GM18870 (cell line): ENCODE results near the gene PDE10A.

ENCODE experiments used
- ATAC-seq: cut with Tn5 transposase; IDR thresholded peaks from one replicate; pipeline ENCODE4 v1.9.1; 2021; ENCODE audit warnings: moderate library complexity; ENCODE audit not compliant: unreplicated experiment

PDE10A gene

GRCh38 chr6:165678904-165679303 is 15.9 kb upstream of the PDE10A start:
- ATAC-seq, result no peak

GRCh38 chr6:165678429-165678828 is 15.4 kb upstream of the PDE10A start:
- ATAC-seq, result no peak

GRCh38 chr6:165677091-165677490 is 14.1 kb upstream of the PDE10A start:
- no peak for ATAC-seq

GRCh38 chr6:165676435-165677068 is 13.5 kb upstream of the PDE10A start:
- no peak for ATAC-seq

DNA sequence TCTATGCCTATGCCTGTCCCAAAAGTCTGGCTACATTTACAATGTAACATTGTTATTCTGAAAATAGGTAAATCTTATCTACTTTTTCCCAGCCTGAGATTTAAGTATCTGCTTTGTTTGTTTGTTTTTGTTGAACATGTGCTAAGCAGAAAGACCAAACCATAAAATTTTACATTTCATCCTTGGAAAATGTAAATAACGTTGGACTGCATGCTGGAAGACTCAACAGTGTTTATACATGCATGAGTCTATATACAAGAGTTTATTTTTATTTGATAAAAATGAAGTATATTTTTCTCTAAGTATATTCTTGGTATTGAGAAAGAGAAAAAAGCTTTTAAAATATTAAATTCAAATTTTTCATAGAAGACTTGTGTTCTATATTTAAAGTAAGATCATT is 12.1 kb upstream of the PDE10A start:
- ATAC-seq, result no peak

DNA sequence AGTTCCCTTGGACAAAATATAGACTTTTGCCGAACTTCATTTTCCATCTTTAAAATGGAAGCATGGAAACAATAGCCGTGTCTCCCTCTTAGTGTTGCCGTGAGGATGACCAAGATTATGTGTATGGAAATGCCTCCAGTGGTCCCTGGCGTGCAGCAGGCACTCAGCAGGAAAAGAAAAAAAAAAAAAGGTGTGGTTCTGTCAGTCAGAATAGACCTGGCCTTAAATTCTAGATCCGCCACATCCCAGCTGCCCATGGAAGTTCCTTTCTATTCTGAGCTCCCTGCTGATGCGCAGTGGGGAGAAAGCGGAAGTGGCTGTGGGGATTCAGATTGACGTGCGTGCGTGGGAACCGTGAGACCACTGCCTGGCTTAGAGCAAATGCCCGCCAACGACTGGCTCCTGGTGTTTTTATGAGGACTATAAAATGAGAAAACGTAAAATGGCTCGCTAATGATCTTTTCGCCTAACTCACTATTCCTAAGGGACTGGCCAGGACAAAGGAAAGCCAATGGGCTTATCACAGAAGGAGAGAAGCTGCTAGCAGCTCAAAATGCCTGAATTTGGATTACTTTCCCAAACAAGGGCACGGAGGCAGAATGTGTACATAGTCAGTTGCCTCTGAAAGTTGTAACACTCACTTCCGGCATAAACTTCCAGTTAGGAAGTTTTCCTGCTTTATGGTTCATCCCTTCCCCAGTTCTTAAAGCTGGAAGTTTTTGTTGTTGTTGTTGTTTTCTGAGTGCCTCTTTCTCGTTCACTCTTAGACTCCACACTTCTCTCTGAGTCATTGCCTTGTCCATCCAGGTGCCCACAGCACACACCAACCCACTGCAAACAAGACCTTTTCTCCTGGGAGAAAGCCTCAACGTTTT is 11.4 kb upstream of the PDE10A start:
- ATAC-seq, result no peak

- no peak for ATAC-seq
Measured at GRCh38 chr6:165671222-165671768, 8.3 kb upstream of the PDE10A start.

DNA sequence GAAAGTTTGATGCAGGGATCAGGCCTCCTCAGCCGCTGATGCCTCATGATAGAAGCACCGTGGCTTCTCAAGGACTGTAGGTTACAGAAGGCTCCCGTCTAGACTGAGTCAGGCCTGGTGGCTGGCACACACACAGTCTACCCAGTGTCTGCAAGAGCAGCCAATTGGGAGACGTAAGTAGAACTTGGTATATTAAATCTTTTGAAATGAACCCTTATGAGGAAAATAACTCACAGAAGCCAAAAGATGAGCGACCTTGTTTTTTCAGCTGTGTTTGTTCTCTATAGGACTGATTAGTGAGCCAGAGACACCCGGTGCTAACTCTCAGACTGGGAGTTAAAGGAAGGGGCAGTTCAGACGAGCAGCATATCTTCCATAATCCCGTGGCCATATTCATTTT is 5.9 kb upstream of the PDE10A start:
- ATAC-seq, result no peak

DNA sequence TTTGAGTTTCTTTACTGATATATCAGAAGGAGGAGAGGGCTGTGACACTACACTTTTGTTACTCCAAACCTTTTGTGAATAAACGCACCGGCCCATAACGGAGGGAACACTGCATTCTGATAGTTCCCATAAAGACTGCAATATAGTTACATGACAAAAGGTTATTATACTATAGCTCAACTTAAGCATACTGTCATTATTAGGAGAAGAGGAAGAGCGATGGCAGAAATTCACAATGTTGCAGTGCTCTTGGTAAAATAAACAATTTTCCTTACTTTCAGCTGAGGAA is 2.3 kb upstream of the PDE10A start:
- no peak for ATAC-seq

DNA sequence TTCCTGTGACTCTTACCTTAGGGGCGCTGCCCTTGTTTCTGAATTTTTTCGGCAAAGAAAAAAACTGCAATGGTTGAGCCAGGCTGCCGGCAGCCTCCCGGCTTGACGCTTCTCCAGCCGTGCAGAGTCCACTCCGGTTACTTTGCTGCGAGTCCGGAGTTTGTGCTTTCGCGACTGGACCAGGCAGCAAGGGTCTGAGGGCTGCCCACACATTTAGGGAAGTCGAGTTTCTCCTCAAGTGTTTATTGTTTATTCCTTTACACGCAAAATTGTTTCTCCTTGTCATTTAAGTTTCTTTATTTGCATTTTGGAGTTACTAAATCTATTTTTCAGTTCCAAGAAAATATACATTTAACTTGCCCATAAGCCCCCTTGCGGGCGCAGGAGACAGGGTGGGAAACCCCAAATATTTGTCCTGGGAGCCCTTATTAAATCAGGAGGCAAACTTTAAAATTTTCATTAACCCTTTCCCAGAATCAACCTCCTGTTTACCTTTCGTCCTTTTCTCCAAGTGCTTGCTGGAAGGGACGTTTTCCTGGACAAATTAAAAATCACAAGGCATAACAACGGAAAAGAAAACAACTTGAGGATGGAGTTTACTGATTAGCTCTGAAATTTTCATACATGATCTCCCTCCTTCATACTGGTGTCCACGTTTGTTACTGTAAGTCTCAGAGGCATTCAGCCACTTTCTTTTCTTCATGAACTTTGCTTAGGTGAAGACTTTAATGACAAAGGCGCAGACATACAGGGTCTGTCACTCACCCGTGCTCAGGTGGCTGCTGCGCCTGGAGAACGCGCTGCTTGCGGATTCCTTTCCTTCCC is 1.7 kb upstream of the PDE10A start:
- ATAC-seq, result no peak

DNA sequence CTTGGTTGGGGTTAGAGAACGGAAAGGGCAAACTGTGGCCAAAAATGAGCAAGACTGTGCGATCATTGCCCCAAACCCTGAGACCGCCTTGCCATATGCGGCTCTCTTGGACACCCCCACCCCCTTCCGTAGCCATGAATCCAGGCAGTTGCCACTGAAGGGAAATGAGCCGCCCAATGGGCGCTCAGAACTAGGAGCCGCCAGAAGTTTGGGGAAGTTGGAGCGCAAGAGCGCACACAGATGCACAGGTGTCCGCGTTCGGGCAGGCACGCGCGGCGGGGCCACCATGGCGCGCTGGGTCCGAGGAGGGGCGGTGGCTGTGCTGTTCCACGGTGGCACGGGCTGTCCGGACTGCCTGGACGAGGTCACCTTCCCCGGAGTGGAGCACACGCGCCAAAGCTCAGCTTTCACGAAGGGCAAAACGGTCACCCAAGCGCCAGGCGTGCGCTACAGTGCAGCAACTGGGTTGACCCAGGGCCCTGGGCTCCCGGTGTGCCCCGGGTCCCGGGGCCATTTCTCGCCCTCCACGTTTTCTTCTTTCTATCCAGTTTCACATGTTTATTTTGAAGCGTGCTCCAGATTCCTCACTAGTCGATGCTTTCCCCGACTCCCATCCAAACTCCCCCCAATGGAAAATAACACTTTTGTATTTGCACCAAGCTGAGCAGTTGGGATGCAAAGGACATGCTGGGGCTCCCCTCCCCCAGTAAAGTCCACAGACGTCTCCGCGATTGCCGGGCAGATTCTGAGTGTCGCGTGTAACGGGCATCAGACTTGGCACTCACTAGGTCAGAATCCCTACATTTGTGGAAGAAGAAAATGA is 906 bp upstream of the PDE10A start:
- no peak for ATAC-seq

GRCh38 chr6:165663377-165663735 is 315 bp upstream of the PDE10A start:
- no peak for ATAC-seq

DNA sequence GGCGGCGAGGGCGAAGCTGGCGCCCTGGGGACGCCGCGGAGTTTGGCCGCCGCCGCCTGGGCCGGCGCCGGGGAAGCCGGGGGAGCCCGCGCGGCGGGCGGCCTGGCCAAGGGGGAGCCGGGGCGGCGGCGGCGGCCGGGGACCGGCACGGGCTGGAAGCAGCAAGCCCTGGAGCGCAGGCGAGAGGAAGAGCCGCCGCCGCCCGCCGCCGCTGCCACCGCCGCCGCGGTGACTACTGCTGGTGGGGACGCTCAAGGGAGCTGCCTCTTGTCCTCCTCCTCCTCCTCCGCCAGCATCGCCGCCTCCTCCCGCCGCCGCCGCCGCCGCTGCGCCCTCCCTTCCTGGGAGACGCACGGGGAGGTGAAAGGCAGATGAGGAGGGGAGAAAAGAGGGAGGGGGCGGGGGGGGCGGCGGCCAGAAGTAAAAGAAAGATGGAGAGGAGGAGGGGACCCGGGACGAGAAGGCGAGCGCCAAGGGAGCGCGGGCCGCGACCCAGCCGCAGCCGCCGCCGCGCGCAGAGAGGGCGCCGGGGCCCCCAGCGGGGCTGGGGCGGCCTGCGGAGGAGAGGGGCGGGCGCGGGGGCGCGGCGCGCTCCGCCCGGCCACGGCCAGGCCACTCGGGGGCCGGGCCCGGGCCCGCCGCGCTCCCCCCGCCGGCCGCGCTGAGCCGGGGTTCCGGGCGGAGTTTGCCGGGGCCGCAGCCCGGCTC is 846 bp downstream of the PDE10A start:
- ATAC-seq, result no peak

DNA sequence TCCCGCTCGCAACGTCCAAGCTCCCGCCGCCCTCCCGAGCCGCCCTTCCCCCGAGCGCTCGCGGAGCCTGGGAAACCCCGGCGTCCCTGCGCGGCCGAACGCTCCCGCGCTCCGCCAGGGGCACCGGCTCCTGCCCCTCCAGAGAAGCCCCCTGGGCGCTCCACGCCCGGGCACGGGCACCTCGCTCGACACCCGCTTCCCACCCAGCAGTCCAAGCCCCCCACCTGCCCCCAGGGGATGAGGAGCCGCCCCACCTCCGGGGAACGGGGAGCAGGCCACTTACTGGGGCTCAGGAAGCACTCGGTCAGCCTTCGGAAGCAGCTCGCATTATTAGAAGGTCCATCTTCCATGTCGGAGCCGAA is 1.4 kb downstream of the PDE10A start:
- ATAC-seq, result no peak

GRCh38 chr6:165660857-165661663 is 2.0 kb downstream of the PDE10A start:
- no peak for ATAC-seq

DNA sequence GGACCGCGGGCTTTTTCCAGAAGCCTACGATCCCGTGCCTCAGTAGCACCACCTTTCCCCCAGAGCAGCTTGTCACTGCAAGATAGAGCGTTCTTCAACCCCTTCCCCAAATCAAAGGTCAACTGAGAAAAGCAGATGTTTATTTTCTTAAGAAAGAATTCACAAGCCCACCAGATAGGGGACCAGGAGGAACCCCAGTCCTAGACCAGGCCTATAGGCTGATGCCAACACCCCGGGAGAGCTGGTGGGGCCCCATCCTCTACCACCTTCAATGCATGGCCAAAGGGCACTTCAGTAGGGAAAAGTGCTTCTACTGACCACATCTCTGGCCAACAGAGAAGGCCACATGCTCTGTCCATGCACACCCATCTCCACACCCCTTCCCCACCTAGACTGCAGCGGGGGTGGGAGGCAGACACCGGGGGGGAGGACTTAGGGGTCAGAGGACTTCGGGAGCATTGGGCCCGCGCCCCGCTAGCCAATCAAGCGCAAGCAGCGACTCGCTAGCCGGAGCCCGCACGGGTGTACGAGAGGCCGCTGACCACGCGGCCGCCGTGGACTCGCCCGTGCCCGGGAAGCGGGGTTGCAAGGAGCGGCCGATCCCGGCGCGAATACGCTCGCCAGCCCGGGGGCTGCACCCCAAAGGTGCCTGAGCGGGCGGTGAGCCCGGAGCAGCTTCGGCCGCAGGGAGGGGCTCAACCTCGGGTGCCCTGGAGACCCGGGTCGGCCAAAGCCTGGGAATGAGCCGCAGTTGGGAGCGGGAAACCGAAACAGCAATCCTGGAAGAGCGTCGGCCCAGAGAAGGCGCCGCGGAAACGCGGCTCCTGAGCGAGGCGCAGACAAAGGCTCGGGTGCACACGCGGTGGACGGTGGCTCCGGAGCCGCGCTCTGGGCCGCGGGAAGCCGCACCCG is 2.8 kb downstream of the PDE10A start:
- no peak for ATAC-seq

DNA sequence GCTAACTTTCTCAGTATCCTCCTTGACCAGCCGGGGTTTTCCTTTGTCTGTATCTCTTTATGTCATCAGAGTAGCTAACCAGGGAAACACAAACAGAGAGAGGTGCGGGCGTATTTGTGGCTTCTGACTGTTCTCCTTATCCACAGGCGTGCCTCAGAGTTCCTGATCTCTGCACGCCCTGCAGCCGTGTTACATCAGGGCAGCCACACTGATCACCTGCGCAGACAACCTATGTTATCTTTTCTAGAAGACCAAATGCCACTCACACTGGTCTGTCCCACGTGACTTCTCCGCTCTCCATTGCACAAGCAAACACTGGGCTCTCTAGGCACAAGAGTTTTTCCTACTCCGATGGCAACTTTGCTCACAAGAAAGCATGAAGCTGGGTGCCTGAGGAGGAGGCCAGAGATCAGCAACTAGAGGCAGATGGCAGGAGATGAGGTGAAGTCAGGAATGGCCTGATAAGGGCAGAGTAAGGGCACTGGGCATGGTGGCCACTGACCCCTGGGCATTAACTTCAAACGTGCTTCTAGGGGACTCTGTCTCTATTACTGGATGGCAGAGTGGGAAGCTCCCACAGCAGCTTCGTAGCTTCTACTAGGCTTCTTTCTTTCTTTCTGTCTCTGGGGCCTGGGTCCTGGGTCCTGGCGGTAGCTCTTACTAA is 4.5 kb downstream of the PDE10A start:
- ATAC-seq, result no peak

DNA sequence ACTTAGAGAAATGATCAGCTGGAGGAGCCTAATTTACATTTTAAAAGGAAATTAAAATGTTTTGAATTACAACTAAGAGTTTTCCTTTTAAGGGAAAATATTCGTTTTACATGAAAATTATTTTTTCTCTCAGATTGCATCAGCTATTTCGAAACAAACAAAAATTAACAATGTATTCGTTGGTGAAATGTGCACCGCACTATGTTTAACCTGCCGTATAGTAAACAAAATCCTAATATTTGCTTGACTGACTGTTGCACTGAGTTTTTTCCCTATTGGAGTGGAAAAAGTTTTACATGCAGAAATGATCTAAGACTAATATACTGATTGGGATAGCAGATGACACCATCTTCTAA is 5.7 kb downstream of the PDE10A start:
- ATAC-seq, result no peak
